Measurements from ENCODE around the gene CHKA. TPM values are rescaled to one million over a fixed set of nuclear protein-coding genes. Genes with fewer than 3 reads are reported as not detected.

CHKA gene
- total RNA-seq, 1 donor from 2014 or later = 173 TPM

DNA sequence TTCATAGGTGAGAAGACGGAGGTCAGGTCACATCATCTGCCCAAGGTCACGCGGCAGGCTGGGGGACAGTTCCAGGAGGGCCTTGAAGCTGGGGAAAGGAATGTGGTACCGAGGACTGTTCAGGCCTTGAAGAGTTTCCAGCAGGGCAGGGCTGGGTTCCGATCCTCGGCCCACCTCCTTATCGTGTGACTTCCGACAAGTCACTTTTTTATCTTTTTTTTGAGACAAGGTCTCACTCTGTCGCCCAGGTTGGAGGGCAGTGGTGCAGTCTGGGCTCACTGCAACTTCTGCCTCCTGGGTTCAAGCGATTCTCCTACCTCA lies 90.1 kb downstream of the CHKA start:
- no peaks in the 10 kb centered on the region for H3K36me3 Mint-ChIP-seq (ENCODE audit: low read depth, unreplicated experiment)
- H3K27me3 Mint-ChIP-seq (ENCODE audit: unreplicated experiment) = peaks cover 14% of the 10 kb centered on the region
- no peaks in the 10 kb centered on the region for H3K9me3 Mint-ChIP-seq (ENCODE audit: unreplicated experiment)
- H3K4me3 Mint-ChIP-seq (ENCODE audit: unreplicated experiment) = peak overlapping the region; percentile 98
- TF ChIP-seq, protein P1, sequence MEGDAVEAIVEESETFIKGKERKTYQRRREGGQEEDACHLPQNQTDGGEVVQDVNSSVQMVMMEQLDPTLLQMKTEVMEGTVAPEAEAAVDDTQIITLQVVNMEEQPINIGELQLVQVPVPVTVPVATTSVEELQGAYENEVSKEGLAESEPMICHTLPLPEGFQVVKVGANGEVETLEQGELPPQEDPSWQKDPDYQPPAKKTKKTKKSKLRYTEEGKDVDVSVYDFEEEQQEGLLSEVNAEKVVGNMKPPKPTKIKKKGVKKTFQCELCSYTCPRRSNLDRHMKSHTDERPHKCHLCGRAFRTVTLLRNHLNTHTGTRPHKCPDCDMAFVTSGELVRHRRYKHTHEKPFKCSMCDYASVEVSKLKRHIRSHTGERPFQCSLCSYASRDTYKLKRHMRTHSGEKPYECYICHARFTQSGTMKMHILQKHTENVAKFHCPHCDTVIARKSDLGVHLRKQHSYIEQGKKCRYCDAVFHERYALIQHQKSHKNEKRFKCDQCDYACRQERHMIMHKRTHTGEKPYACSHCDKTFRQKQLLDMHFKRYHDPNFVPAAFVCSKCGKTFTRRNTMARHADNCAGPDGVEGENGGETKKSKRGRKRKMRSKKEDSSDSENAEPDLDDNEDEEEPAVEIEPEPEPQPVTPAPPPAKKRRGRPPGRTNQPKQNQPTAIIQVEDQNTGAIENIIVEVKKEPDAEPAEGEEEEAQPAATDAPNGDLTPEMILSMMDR (IDR thresholded peaks at IDR 0.05; ENCODE audit: unreplicated experiment) = no peak
- H3K4me1 Mint-ChIP-seq (ENCODE audit: unreplicated experiment) = peaks cover 19% of the 10 kb centered on the region
- no peak overlapping the region for H3K27ac Mint-ChIP-seq (ENCODE audit: unreplicated experiment)
- DNase-seq (ENCODE audit: low spot score) = no peak

DNA sequence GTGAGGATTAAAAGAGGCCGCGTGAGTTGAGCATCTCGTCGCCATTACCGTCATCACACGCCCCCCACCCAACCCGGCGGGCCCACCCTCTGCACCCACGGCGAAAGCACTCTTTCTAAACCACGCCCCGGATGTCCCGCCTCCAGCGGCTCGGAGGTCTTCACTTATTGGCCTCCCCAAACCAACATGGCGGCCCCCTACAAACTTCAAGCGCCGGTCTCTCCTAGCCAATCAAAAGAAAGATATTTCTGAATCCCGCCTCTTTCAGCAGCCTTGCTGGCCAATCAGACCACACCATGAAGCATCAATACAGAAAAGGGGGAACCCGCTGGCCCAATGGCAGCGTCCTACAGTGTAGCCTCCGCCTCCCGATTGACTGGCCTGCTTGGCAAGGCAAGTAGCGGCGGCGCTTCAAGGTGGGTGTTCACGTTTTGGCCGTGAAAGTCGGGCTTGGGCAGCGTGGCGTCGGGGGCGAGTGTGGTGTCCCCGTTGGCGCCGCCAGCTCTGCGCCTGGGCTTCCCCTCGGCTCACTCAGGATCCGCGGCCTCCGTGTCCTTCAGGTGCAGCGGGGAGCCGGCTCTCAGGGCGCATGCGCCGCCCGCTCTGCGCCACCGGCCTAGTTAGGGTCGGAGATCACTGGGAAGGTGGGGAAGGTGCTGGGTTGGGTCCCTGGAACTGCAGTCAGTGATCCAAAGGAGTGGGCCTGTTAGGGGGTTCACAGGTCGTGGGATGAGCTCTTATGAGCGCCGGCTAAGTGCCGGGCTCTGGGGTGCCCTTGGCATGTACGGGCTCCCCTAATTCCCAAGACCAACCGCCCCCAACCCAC lies 90.7 kb downstream of the CHKA start, which contains the start of gene NDUFS8:
TSS of gene NDUFS8 (plus strand) at position 364 of the 826 bp plus-strand sequence. CDS start 1,471 bp downstream, outside the sequence.
- peaks cover 15% of the 10 kb centered on the region for H3K27me3 Mint-ChIP-seq (ENCODE audit: unreplicated experiment)
- TF ChIP-seq, protein P1 (IDR thresholded peaks at IDR 0.05; ENCODE audit: unreplicated experiment) = no peak

DNA sequence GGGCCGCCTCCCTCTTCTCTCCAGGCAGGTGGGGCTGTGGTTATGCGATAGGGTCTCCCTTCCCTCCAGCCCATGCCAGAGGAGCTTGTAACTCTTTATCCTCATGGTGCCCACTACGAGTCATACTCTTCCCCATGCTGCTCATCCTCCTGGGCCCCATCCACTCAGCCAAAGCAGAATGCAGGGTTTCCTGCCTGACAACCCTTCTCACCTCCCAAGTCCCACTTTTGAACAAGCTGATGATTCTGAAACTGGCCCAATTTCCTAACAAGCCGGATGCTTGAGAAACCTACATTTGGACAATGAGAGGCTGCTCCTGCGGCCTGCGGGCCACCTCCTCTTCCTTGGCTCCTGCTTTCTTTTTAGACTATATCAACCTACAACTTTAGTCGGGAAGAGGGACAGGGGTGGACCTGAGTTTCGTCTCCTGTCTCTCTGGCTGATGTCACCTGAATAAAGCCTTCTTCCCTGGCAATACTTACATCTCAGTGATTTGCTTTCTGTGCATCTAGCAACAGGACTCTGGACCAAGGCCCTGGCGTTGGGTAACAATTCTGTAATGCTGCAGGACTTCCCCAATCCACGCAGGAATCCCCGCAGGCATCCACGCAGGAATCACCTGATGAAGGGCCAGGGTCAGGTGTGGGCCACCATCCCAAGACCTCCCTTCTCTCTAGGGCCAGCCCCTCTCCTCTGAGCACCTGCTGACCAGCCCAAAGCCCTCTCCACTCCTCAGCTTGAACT lies 92.2 kb downstream of the CHKA start:
- Mint-ChIP-seq H3K4me3 (ENCODE audit: unreplicated experiment) (peak overlapping the region; percentile 98), H3K27ac (ENCODE audit: unreplicated experiment) (peak overlapping the region; percentile 74), H3K4me1 (ENCODE audit: unreplicated experiment) (peaks cover 19% of the 10 kb centered on the region), H3K9me3 (ENCODE audit: unreplicated experiment) (no peaks in the 10 kb centered on the region), H3K27me3 (ENCODE audit: unreplicated experiment) (peaks cover 16% of the 10 kb centered on the region), H3K36me3 (ENCODE audit: low read depth, unreplicated experiment) (peaks cover 4% of the 10 kb centered on the region)
- DNase-seq (ENCODE audit: low spot score) = no peak
- TF ChIP-seq, protein P1 (IDR thresholded peaks at IDR 0.05; ENCODE audit: unreplicated experiment) = no peak

More for the DNA sequence above, 90.7 kb downstream of the CHKA start, which contains the start of gene NDUFS8:
- Mint-ChIP-seq H3K4me3 (ENCODE audit: unreplicated experiment) (peak within 1 kb of the TSS; percentile 98), H3K36me3 (ENCODE audit: low read depth, unreplicated experiment) (peaks cover 2% of the 10 kb centered on the region), H3K4me1 (ENCODE audit: unreplicated experiment) (peaks cover 19% of the 10 kb centered on the region), H3K27ac (ENCODE audit: unreplicated experiment) (peak within 1 kb of the TSS; percentile 68), H3K9me3 (ENCODE audit: unreplicated experiment) (no peaks in the 10 kb centered on the region)
- DNase-seq (ENCODE audit: low spot score) = peak; percentile 88

DNA sequence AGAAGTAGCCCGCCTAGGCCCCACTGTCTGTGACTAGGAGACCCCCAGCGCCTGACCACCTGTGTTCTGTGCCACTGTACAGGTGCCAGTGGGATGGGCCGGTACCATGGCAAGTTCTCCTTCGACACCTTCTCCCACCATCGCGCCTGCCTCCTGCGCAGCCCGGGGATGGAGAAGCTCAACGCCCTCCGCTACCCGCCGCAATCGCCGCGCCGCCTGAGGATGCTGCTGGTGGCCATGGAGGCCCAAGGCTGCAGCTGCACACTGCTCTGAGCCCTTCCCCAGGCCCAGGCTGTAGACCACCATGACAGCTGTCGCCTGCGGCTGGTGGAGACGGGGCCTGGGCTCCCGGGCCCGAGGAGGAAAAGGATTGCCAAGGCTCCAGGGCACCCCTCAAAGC lies 93.5 kb downstream of the CHKA start:
- Mint-ChIP-seq H3K36me3 (ENCODE audit: low read depth, unreplicated experiment) (peaks cover 4% of the 10 kb centered on the region), H3K27ac (ENCODE audit: unreplicated experiment) (no peak overlapping the region), H3K9me3 (ENCODE audit: unreplicated experiment) (no peaks in the 10 kb centered on the region), H3K4me3 (ENCODE audit: unreplicated experiment) (no peak overlapping the region), H3K27me3 (ENCODE audit: unreplicated experiment) (peaks cover 16% of the 10 kb centered on the region), H3K4me1 (ENCODE audit: unreplicated experiment) (peaks cover 19% of the 10 kb centered on the region)
- no peak for DNase-seq (ENCODE audit: low spot score)
- TF ChIP-seq, protein P1 (IDR thresholded peaks at IDR 0.05; ENCODE audit: unreplicated experiment) = no peak
